NCI-H1930 (cell line): Measurements from ENCODE around the gene ACAP1.

Source experiments
- DNase-seq, 2 experiments: peaks; one replicate each; lab custom pipeline; 2025; lab: John Stamatoyannopoulos, UW

The ACAP1 gene

DNA sequence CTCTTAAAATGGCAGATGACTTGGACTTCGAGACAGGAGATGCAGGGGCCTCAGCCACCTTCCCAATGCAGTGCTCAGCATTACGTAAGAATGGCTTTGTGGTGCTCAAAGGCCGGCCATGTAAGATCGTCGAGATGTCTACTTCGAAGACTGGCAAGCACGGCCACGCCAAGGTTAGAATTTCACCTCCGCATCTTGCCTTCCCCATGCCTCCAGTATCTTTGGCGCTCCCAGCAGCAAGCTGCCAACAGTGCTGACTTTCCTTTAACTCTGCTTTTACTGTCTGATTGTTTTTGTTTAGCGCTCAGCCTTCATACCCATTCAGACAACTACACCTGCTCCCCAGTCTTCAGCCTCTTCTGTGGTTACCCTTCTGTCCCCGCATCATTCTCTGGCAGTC, 26.7 kb upstream of the ACAP1 start:
- no peak for DNase-seq

DNA sequence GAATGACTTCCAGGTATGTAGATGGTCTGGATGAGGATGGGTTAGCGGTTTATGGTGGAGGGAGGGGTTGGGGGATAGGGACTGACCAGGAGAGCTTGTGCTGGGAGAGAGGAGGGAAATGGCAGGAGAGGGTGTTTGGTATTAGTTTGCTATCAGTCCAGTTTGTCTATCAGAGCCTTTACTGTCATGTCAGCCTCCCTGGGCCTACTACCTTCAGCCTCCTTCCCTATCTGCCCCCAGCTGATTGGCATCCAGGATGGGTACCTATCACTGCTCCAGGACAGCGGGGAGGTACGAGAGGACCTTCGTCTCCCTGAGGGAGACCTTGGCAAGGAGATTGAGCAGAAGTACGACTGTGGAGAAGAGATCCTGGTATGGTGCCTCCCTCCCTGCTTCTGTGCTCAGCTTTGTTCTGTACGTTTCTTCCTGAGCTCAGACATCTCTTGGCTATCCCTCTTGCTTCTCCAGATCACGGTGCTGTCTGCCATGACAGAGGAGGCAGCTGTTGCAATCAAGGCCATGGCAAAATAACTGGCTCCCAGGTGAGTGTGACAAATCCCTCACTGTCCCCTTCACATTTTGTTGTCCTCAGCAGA, 25.1 kb upstream of the ACAP1 start:
- DNase-seq: no peak

DNA sequence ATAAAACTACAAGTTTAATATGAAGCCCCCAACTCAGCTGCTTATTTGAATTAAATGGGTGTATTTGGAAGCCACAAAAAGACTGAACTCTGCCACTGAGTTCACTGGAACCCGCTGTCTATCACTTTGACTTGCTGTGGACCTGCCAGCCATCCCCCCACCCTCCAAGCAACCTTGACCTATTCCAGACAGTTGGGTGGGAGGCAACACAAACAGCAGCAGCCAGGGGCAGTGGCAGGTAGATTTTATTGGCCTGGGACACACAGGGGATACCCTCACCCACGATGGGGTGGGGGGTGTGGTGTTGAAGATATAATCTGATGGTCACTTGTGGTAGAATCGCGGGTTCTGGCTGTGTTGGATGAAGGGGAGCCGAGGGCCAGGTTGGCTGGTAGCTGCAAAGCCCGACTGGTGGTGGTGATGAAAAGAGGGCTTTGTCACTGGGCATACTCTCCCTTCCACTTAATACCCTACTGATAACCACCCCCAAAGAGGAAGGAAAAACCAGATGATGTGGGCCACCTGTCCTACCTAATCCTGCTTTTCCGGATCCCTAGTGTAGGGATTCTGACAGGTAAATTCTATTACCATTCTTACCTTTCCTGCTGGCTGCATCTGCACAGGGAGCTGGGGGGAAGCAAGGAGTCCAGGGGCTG, 23.8 kb upstream of the ACAP1 start:
- no peak for DNase-seq

DNA sequence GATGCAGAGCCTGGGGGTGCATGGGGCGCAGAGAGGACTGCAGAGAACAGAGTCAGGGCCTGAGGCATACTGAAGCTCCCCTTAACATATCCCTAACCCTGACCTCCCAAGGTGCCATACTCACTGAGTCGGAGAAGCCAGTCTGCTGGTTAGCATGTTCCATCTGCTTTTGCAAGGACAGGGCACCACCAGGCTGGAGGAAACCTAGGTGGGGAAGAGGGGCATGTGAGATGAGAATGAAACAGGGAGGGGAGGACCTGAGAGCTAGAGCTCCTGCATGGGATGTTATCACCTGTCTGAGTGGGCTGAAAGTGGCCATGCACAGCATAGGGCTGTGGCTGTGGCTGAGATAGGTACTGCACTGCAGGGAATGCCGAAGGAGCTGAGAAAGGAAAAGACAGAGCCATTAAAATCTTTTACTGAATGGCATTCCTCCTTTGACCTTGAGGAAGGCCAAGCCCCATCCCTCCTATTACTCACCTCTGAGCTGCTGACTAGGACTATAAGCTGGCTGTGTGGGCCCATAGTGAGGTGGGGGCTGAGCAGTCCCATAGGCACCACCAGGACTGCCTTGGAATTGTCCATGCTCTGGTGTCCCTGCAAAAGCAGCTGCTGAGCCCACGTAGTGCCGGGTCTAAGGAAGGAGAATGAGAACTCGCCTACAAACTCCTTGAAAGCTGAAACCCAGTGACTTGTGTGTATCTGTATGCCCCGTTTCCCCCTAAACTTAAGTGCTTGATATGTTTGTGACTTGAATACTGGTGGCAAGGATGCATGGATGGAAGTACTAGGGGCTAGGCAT, 23.0 kb upstream of the ACAP1 start:
- no peak for DNase-seq

DNA sequence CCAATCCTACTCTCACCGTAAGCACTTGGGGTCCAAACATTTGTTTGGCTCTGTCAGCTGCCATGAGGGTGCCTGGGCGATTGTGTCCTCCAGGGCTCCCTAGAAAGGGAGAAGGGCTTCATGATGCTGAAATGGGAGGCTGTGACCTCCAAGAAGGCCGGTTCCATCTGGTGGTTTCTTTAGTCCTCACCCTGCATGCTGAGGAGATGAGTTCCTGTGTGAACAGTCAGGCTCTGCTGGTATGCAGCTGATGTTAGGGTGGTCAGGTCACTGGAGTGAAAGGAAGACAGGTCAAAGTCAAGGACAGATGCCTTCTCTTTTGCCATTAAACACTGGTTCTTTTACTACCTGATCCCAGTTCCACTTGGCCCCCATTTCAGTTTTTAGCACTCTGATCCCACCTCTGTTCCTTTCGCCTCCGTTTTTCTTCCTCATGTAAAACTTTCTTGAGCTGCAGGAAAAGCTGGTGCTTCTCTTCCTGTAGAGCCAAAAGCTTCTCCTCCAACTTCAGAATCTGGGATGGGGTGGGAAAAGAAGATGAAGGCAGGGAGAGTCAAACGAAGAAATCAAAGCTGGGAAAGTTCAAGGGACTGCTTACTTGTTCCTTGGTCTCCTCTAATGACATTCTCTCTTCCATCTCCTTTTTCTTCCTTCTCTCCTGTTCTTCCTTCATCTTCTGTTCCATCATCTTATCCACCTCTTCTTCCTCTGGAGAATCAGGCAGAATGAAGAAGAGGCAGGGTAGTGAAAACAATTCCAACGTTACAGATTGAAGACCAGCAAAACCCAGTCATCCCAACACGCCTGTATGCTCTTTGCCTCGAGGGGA, 22.2 kb upstream of the ACAP1 start:
- DNase-seq: no peak

DNA sequence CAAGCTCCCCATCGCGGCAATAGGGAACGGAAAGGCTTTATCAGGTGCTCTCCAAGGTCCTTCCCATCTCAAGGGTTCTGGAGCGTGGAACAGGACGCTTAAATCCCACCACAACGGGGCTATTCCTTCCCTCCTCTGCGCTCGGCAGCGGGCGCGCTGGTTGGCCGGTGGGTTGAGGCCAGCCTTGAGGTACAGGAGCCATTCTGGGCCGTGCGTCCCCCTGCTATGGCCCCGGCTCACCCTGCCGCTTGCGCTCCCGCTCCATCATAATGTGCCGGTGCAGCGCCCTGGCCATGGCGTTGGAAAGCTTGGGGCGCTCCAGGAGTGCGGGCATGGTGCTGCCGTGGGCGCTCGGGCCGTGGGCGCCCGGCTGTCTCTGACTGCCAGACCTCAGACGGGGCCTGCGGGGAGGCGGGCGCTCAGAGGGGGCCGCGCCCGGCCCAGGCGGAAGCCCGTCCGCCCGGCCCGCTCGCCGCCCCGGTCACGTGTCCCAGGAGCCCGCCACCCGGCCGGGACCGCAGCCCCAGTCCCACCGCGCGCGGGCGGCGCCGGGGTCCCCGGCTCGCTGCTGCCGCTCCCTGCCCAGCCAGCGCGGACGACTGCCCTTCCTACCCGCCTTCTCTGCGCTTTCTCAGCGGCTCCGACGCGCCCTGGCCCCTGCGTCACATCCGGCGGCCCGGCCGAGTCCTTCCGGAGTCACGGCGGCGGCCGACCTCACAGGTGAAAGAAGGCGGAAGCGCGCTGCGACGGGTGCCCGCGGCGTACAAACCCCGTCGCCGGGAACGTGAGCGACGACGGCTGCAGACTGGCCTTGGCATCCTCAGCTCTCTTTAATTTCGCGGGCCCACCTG, 21.4 kb upstream of the ACAP1 start, which contains the start of gene GPS2:
Gene GPS2, minus strand, starts transcription at position 642 of the 851 bp plus-strand sequence. Its CDS starts 308 bp downstream, at position 334.
- DNase-seq: peak; percentile 80 to 87

DNA sequence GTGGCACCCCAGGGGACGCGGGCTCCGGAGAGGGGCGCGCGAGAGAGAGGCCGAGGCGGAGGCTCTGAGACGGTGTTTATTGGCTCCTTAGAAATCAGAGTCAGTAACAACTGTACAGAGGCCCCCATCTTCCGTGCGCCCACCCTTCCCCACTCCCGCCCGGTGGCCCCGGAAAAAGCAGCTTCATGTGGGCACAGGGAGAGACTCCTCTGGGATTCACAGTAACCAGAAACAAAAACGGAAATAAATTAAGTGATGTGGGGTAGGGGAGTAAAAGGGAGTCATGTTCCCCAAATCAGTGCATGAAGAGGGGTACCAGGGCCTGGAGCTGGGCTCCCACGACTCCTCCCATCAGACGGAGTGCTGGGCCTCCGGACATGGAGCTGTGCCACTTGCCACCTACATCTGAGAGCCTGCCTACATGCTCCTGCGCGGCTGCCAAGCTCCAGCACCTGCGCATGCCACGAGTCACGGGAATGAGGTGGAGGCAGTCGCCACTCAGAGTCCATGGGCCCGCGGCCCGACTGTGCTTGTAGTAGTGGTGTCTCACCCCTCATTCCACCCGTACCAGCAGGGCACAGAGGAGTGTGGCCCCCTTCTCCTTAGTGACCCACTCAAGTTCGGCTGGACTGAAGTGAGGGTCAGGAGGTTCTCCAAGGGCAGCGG, 20.6 kb upstream of the ACAP1 start:
- no peak for DNase-seq

DNA sequence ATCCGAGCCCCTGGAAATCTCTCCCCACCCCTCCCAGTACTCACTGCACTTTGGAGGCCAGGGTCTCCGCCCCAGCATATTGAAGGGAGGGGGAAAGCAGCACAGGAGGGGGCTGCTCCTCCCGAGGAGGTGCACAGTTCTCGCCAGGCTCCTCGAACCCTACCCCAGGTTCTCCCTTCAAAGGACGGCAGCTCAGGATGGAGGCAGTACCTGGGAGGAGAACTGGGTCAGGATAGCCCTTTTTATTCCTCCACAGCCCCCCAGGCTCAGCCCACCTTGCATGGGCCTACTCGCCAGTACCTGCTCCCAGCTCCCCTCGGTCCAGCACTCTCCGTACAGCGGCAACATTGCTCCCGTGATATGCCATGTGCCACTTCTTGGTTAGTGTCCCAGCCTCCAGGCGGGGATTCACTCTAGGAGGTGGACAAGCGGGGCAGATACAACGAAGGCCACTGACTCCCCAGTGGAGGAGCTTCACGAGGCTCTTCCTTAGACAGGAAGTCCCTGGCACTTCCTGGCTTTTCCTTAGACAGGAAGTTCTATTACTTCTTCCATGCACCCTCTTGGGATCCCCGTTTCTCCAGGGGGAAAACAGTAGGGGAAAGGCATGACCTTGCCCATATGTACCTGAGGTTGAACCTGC, 19.0 kb upstream of the ACAP1 start:
- DNase-seq: no peak

DNA sequence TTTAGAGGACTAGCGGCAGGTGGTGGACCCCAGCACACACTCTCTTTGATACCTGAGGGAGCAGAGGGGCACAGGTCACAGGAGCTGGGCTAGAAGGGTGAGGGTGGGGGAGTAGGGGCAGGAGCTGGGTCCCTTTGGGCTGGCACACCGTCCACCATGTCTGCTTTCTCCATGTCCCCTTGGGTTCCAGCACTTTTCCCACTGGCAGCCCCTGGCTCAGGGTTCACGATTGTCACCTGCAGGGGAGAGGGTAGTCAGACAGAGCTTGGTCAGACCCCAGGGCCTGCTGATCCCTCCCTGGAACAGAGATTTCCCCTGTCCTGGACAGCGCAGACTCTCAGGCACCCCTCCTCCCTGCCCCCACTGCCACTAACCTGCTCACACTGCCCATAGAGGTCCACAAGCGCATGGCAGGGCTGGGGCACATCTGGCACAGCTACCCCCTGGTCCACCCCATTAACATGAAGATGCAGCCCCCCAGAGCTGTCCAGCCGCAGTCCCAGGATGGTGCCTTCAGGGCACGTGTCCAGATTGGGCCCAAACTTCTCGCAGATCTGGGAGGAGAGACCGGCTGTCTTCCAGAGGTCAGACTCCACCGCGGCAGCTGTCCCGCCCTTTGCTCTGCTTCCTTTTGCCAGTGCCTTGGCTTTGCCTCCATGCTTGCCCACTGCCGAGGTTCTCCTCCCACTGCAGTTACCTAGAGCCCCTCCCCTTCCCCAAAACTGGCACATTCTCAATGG, 18.0 kb upstream of the ACAP1 start:
- DNase-seq: no peak

DNA sequence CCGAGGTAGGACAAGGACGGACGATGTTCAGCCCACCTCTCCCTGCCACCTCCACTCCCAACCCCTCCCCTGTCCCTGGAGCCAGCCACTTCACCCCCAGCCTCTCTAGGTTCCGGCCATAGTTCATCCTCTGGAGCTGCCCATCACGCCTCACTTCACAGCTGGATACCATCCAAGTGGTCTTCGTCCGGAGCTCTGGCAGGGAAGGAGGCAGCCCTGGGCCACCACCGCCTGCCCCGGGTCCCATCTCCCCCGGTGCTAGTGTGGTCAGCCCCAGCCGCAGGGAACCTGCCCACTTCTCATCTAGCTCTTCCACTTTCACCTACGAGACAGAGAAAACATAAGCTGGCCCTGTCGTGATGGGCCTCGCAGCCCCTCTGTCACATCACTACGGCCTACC, 14.9 kb upstream of the ACAP1 start:
- DNase-seq: no peak

DNA sequence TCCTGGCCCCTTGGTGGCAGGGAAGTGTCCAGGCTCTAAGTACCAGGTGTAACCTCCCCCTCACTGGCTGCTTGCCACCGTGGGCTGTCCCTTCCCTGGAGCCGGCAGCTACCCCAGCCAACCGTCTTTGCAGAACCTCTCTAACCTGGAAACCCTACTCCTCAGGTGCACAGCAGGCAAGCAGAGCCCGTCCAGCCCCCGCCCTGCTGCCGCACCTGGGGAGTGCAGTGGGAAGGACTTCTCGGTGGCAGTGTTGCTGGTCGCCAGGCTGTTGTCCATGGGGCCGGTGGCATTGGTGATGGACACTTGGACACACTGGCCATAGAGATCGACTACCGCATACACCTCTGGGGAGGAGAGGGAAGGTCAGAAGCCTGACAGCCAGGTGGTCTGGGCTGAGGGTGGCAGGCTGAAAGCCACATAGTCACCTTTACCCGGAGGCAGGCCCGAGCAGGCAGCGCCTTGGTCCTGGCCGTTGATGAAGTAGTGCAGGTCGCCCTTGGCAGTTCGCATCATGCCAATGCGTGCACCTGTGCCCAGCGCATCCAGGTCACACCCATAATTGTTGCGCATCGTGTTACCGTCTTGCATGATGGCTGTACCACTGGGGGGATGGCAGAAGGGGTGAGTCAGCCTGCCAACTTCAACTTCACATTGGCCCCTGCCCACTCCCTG, 13.7 kb upstream of the ACAP1 start:
- no peak for DNase-seq

DNA sequence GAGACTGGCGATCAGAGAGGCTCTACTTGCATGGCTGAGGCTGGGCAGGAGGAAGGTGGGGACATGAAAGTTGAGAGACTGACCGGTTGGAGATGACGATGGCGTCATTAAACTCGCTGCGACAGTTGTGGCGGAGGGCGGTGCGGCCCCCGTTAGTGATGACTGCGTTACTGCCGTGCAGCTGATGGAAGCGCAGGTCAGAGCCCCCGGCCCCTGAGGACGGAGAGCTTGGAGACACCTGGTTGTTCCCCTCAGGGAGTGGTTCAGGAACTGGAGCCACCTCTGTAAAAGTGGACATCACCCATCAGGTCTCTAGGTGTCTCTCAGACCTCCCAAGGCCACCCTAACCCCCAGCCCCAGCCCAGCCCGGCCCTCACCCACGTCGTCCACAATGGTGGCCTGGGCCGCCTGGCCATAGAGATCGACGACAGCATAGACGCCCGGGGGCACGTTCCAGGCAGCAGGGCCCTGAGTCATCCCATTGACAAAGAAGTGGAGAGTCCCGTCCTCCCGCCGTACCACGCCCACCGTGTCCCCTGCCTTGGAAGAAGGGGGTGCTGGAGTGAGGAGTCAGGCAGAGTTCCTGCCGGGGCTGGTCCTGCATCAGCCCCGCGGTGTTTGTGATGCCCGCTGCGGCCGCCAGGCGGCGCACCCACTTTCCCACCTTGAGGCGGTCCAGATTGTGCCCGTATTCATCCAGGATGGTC, 12.4 kb upstream of the ACAP1 start:
- peak in 1 of 2 experiments; percentile 42 for DNase-seq

DNA sequence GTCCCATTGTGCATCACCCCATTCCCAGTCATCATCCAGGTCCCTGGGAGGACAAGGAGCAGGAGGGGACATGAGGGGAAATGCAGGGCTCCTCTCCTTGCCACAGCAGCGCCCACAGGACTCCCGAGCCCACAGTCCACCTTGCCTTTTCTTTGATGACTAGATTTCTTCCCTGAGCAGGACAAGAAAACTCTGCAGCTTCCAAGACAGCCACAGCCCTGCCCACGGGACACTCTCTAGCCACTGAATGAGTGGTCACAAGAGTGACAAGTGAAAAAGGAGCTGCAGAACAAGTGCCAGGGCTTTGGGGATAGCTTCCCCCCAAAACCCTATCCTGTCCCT, 11.9 kb upstream of the ACAP1 start:
- DNase-seq: no peak

DNA sequence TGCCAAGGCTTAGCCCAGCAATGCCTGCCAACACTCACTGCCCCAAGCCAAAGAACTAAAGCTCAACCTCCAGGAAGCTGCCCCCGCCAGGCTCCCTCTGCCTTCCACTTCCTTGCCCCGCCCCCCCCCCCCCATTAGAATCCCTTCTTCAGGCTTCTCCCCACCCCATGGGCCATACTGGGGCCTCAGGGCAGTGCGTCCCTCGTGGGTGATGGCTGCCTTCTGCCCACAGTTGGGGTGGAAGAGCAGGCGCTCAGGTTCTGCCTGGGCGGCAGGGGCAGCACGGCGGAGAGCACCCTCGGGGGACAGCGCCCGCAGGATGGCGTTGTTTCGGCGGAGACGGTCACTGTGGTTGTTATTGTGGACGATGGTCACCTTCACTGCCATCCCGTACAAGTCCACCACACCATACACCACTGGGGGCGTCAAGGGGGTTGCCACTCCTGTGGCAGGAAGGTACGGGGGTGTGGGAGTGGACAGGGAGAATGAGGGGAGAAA, 11.2 kb upstream of the ACAP1 start:
- no peak for DNase-seq

DNA sequence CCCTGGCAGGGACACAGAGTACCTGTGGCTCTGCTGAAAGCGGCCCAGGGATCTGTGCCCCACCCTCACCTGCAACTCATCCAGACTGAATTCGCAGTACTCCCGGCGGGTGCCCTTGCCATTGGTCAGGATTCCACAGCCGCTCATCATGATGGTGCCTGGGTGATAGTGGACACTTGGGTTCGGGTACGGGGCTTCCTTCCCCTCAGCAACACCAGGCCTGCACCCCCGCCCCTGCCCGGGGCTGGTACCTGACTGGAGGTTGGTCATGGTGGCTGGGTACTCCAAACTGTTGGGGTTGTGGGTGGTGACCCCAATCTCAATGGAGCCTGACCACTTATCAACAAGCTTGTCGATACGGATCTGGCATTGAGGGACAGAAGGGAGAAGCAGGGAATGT, 10.1 kb upstream of the ACAP1 start:
- DNase-seq: no peak

DNA sequence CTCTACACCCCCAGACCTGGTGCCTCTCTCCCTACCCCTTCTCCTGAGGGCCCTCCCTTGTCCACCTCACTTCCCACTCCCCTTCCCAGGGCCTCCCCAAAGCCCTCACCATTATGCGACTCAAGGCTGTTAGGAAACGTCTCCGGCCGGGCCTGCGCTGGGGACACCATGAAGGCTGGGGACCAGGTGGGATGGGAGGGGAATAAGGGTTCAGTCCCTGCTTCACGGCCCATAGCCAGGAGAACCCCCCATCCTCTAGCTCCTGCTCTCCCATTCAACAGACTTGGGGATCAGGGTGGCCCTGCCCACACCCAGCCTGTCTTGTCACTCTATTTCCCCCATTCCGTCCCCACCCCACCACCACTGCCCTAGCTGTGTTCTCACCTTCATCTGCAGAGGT, 9.3 kb upstream of the ACAP1 start:
- DNase-seq: no peak

DNA sequence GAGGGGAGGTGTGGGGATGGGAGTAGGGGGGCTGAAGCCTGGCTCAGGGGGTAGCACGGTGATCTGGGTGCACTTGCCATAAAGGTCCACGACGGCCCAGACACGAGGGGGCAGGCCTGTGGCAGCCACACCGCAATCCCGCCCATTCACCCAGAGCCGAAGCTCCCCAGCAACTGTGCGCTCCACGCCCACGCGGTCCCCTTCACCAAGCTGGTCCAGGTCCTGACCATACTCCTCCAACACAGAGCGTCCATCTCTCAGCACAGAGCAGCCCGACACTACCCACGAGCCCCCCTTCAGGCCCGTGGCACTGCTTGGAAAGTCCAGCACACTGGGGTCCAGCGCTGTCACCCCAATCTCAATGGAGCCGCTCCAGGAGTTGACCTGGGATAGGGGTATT, 8.8 kb upstream of the ACAP1 start:
- DNase-seq: no peak

DNA sequence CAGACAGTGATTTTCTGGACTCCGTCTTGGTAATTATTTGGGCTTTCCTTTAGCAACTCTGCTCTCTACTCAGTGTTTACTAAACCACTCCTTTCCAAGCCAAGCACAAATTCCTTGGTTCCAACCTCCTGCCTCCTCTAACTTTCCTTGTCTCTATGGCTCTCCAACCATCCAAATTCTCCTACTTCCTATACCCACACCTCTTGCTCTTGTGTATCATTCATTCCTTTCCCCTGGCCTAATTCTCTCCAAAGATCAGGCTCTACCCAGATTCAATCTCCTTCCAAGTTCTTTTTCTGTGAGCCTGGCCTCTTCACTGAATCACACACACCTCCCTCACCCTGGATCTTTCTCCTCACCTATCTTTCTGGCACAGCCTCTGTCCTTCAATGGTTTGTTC, 8.3 kb upstream of the ACAP1 start:
- no peak for DNase-seq
